HepG2 (cell line): ENCODE results near the gene SENP7. TPM values are rescaled to one million over a fixed set of nuclear protein-coding genes. Genes with fewer than 3 reads are reported as not detected.

Experiments used
- CENPBD1 ChIP-seq: sonication (generic); formaldehyde crosslinking; IDR thresholded peaks from 2 replicates; pipeline ENCODE4 v1.8.0; 2022; ENCODE audit warnings: missing genetic modification reagents, low read depth, mild to moderate bottlenecking, borderline replicate concordance
- CENPT ChIP-seq: sonication (generic); formaldehyde crosslinking; IDR thresholded peaks from 2 replicates; pipeline ENCODE4 v1.8.0; 2022; ENCODE audit warnings: low read depth, mild to moderate bottlenecking, moderate library complexity, missing genetic modification reagents
- CREM ChIP-seq, 2 experiments: sonication (generic) in 1 of 2; formaldehyde crosslinking in 1 of 2; IDR thresholded peaks; 2 replicates each; pipeline versions ENCODE4 v1.4.0 to v1.6.1; 2016 to 2020; ENCODE audit warnings: antibody characterized with exemption in 1 of 2, mild to moderate bottlenecking in 1 of 2, missing genetic modification reagents in 1 of 2
- HNRNPLL ChIP-seq: fragments of 200-400 bp; formaldehyde crosslinking; IDR thresholded peaks from 2 replicates; pipeline ENCODE4 v1.6.1; 2017; ENCODE audit warnings: mild to moderate bottlenecking, low read depth, low read length; ENCODE audit not compliant: poor library complexity, severe bottlenecking
- KDM5B ChIP-seq: sonication (generic); formaldehyde crosslinking; IDR thresholded peaks from 2 replicates; pipeline ENCODE4 v1.4.0; 2020; ENCODE audit warnings: missing genetic modification reagents, mild to moderate bottlenecking, borderline replicate concordance
- MYPOP ChIP-seq: sonication (generic); formaldehyde crosslinking; IDR thresholded peaks from 2 replicates; pipeline ENCODE4 v1.8.1; 2023; ENCODE audit warnings: mild to moderate bottlenecking, moderate library complexity, missing genetic modification reagents
- SP5 ChIP-seq: IDR thresholded peaks from 2 replicates; pipeline ENCODE4 v1.6.1; 2016; ENCODE audit warnings: low read depth, borderline replicate concordance
- TFDP2 ChIP-seq: sonication (generic); formaldehyde crosslinking; IDR thresholded peaks from 2 replicates; pipeline ENCODE4 v1.4.0; 2020; ENCODE audit warnings: missing genetic modification reagents
- ZBTB10 ChIP-seq: sonication (generic); formaldehyde crosslinking; IDR thresholded peaks from 2 replicates; pipeline ENCODE4 v1.4.0; 2020; ENCODE audit warnings: missing genetic modification reagents, borderline replicate concordance
- ZFP36L1 ChIP-seq: sonication (generic); formaldehyde crosslinking; IDR thresholded peaks from 2 replicates; pipeline ENCODE4 v1.8.0; 2022; ENCODE audit warnings: mild to moderate bottlenecking, missing genetic modification reagents, moderate library complexity
- ZNF563 ChIP-seq: sonication (generic); formaldehyde crosslinking; IDR thresholded peaks from 2 replicates; pipeline ENCODE4 v1.8.0; 2022; ENCODE audit warnings: mild to moderate bottlenecking, moderate library complexity, missing genetic modification reagents
- ZNF646 ChIP-seq: sonication (generic); formaldehyde crosslinking; IDR thresholded peaks from 2 replicates; pipeline ENCODE4 v1.9.0; 2021; ENCODE audit warnings: mild to moderate bottlenecking, missing genetic modification reagents
- ZNF7 ChIP-seq: IDR thresholded peaks from 2 replicates; pipeline ENCODE4 v1.6.1; 2016; ENCODE audit warnings: missing biosample characterization, missing genetic modification reagents
- polyA plus RNA-seq, 8 experiments: library from polyadenylated mRNA; depleted of rRNA in 3 of 8; stranded (reverse) in 7 of 8; unstranded in 1 of 8; fragments of >200 nt; fragmentation: Illumina TruSeq in 4 of 8; extraction: Trizol in 4 of 8; gene quantifications; 2 replicates each; pipeline versions ENCODE4 v1.2.1 to v1.2.3, GENCODE V29; 2011 to 2016; ENCODE audit warnings: low read depth in 4 of 8, missing spikeins in 1 of 8, mixed read lengths in 1 of 8; ENCODE audit not compliant: insufficient read depth in 1 of 8
- total RNA-seq, 5 experiments: library from RNA; depleted of rRNA; stranded (reverse); fragments of >200 nt; fragmentation: Illumina TruSeq; extraction: Trizol; gene quantifications; 2 replicates each; pipeline ENCODE4 v1.2.3, GENCODE V29; 2016; ENCODE audit warnings: low read depth in 1 of 5

Gene SENP7
- total and polyA plus RNA-seq, 2 of the 13 experiments (the other 11 are each of a cell fraction or from before 2014, with no cell fraction given) = 9.1 to 10.3 TPM

- TF ChIP-seq CENPT (CRISPR knock-in tag) = no peak
- TF ChIP-seq ZNF646 = no peak
- TF ChIP-seq KDM5B (CRISPR knock-in tag) = 0 out of 2 replicates have a peak, but pooled peaks have one; percentile 44
- peak; percentile 66; the same call in 1 of the 2 replicates for TF ChIP-seq MYPOP
- TF ChIP-seq HNRNPLL = peak; percentile 79
- TF ChIP-seq TFDP2 (CRISPR knock-in tag) = peak; percentile 86
- TF ChIP-seq ZBTB10 = no peak
- peak; percentile 40; the same call in 1 of the 2 replicates for TF ChIP-seq ZFP36L1 (CRISPR knock-in tag)
- peak; percentile 38; the same call in 1 of the 2 replicates for TF ChIP-seq ZNF7
- no peak for TF ChIP-seq SP5 (CRISPR knock-in tag)
- TF ChIP-seq ZNF563 (CRISPR knock-in tag) = peak; percentile 38
- peak; percentile 98 for TF ChIP-seq CREM (IDR thresholded peaks at IDR 0.05)
- peak; percentile 80 for TF ChIP-seq CREM (CRISPR knock-in tag; IDR thresholded peaks at IDR 0.05)
- TF ChIP-seq CENPBD1 = no peak
Measured at GRCh38 chr3:101561630-101562328, 48.8 kb upstream of the SENP7 start, which contains the start of gene TRMT10C (continued).
